ENCODE results near the gene DNM1.
"Not testable (repeated sequence)": the region's sequence is repeated elsewhere in the genome, so short reads cannot be mapped to it uniquely, and the experiment has no call there.

The DNM1 gene

DNA sequence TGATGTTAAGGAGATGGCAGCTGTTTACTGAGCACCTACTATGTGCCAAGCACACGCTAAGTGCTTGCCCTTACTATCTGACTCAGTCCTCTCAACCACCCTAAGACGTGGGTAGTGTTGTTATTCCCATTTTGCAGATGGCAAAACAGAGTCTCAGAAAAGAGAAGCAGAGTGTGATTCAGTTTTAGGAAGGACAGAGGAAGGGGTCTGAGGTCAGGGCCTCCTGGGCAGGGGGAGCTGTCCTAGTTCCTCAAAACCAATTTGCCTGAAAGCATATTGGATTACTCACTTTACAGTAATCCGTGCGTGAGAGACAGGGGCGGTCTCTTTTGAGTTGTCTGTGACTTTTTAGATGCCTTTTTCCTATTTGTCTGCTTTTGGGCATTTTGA is 23.2 kb downstream of the DNM1 start:
- no peak for FAIRE-seq

GRCh38 chr9:128230897-128231296 is 27.7 kb downstream of the DNM1 start:
- not testable (repeated sequence) for FAIRE-seq

- no peak for FAIRE-seq
Measured at GRCh38 chr9:128231638-128232527, 28.7 kb downstream of the DNM1 start.

DNA sequence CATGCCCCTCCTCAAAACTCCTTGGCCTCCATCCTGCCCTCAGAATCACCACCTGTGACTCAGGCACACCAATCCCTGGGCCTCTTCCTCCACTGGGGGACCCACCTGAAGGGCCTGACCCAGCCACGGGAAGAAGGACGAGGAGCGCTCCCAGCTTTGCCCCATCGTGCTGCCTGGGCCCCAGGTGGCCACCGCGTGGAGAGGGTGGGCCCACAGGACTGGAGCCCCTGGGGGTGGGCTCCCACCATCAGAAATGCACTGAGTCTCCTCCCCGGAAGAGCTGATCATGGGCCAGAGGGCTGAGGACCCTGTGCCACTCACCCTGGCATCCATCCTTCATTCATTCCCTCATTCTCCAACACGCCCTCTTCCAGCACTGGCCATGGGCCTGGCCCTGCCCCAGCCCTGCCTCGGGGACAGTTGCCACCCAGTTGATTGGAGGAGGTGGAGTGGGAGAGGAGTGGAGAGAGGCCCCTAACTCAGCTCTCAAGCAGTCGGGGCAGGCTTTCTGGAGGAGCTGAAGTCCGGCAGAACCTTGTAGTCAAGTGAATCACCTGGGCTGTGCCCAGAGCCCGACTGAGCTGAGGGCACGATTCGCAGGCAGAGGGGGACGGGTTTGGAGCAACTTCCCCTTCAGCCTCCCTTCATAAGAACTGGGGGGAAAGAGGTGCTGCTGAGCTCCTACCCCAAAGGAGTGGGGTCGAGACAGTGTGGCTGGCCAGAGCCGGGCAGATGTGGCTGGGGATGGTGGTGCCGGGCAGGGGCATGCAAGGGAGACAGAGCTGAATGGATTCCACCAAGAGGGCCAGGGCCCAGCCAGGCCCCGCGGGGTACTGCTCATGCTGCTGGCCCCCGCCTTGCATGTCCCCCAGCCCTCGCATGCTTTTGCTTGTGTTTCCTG is 29.6 kb downstream of the DNM1 start:
- FAIRE-seq, result no peak

- no peak for FAIRE-seq
Measured at GRCh38 chr9:128233817-128234406, 30.7 kb downstream of the DNM1 start.

GRCh38 chr9:128242124-128242523 is 38.9 kb downstream of the DNM1 start:
- FAIRE-seq, result no peak

DNA sequence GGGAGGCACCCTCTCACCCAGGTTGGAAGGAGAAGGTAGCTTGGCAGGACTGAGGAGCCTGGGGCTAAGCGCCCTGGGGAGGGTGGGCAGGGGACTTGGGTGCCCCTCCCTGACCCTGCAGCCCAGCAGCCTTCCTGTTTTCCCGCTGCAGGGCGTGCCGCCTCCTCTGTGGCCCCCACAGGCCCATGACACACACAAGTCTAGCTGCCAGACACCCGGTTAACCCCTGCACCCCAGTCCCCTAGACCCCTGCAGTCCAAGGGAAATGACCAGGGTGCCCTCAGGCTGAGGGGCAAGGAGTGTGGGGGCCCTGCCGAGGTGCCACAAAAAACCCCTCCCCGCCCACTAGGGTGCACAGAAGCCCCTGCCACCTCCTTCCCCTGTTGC is 39.6 kb downstream of the DNM1 start:
- FAIRE-seq, result no peak

DNA sequence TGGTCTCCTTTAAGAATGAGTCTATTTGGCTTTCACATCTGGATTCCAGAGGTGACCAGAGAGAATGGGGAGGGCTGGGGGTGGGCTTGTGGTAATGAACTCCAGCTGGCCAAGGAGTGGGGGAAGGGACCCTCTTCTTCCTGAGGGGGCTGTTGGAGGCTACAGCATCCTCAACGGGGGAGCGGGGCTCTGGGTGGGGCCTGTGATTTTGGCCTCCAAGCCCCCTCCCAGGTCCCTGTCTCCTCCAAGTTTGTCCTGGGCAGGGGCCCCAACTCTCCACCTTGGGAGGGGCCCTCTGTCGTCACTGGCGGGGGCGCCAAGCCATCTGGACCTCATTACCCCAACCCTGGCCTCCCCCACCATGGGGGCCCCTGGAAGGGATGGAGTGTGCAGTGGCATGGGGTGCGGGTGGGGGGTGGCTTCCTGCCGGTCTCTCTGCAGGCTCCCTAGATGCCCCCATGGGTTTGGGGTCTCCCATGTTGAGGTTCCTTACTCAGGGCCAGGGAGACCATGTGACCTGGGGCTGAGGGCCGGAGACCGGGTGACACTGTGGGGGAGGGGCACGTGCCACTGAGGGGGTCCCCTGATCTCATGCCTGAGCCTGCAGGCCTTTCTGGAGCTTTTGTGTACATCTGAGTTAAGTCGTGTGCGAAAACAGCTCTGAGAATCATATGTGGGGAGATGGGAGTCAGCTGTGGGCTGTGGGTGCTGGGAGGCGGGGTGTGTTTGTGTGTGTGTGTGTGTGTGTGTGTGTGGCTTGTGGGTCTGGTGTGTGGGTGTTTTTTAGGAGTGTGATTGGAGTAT is 40.2 kb downstream of the DNM1 start:
- FAIRE-seq, result no peak

- FAIRE-seq, result no peak
Measured at GRCh38 chr9:128244091-128244836, 41.1 kb downstream of the DNM1 start.

DNA sequence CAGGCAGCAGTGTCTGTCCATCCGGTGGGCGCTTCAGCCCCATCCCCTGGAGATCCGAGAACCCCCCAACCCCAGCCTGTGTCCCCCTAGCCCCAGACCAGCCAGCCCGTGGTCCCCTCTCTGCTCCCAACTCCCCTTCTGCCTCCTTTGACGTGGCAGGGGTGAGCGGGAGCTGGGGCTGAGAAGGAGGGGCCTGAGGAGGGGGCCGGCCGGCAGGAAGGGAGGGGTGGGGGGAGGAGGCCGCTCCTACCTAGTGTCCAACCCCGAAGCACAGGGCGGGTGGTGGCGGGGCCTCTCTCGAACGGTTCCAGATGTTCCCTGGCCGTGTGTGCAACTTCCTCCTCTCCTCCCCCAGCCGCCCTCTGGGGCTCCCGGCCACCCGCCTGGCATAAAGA is 41.7 kb downstream of the DNM1 start:
- FAIRE-seq, result no peak

- no peak for FAIRE-seq
Measured at GRCh38 chr9:128245421-128246151, 42.4 kb downstream of the DNM1 start.

- FAIRE-seq, result no peak
Measured at GRCh38 chr9:128246471-128246870, 43.3 kb downstream of the DNM1 start.

GRCh38 chr9:128247226-128247803 is 44.1 kb downstream of the DNM1 start:
- no peak for FAIRE-seq

DNA sequence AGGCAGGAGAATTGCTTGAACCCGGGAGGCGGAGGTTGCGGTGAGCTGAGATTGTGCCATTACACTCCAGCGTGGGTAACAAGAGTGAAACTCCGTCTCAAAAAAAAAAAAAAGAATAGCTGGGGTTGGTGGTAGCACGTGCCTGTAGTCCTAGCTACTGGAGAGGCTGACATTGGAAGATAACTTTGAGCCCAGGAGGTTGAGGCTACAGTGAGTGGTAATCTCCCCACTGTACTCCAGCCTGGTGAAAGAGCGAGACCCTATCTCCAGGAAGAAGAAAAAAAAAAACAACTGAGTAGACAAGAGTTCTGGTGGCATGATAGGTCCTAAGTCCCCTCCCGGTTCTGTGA is 46.4 kb downstream of the DNM1 start:
- FAIRE-seq, result no peak

GRCh38 chr9:128249908-128250838 is 47.0 kb downstream of the DNM1 start:
- FAIRE-seq, result no peak

- FAIRE-seq, result no peak
Measured at GRCh38 chr9:128250839-128251731, 47.9 kb downstream of the DNM1 start.

DNA sequence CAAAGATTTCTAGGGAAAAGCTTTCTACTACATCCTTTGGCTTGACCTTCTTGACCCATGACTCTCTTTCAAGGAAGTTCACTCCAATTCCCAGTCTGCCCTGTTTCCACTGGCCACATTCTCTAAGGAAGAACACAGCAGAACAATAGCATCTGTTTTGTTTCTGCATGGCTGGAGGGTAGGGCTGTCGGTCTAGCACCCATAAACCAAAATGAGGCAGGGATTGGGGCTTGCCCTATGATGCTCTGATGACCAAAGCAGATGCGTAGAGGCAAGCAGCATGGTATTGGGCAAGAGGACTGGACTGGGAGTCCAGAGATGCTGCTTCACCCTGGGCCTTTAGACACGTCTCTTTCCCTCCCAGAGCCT is 48.5 kb downstream of the DNM1 start:
- FAIRE-seq, result no peak

- no peak for FAIRE-seq
Measured at GRCh38 chr9:128252317-128253139, 49.3 kb downstream of the DNM1 start.
